Right ventricle myocardium superior (tissue), 1 donor: Measurements from ENCODE around the gene ITGB7. TPM values are rescaled to one million over a fixed set of nuclear protein-coding genes. Genes with fewer than 3 reads are reported as not detected.
"Not testable (repeated sequence)": the region's sequence is repeated elsewhere in the genome, so short reads cannot be mapped to it uniquely, and the experiment has no call there.

Source experiments
- ATAC-seq: fragments of 200-7000 bp; cut with Tn5 transposase; one replicate; pipeline ENCODE4 v1.9.1; 2020; ENCODE audit warnings: mild to moderate bottlenecking; ENCODE audit not compliant: poor library complexity
- DNase-seq: peaks from one replicate; pipeline ENCODE4 v3.0.0-alpha.2; 2020
- intact Hi-C: fragments of 100-400 bp; cut with DNase I; formaldehyde crosslinking; loops from one replicate; pipeline ENCODE4 v1.11.2; 2022
- total RNA-seq: library from RNA; stranded (reverse); fragmentation: NEBNext Ultra II Directional; extraction: Animal tissue kit (Norgen Biotek cat#: 25700); gene quantifications from one replicate; pipeline ENCODE4 v1.2.1, GENCODE V29; 2021
- donor health status: DM: no; HTN: yes; CAD: no; lungs with severe emphysema.

The ITGB7 gene
- total RNA-seq, 1 donor from 2014 or later = 0.97 TPM

- no peak for ATAC-seq
- intact Hi-C loops = no loop called here
- no peak for DNase-seq
Observed at GRCh38 chr12:53172352-53172751, 34.7 kb downstream of the ITGB7 start.

- intact Hi-C loops = no loop called here
- no peak for DNase-seq
- ATAC-seq = no peak
Observed at GRCh38 chr12:53171725-53172329, 35.2 kb downstream of the ITGB7 start.

GRCh38 chr12:53170876-53171724 lies 36.0 kb downstream of the ITGB7 start:
- intact Hi-C loops = no loop called here
- ATAC-seq = no peak
- DNase-seq = no peak

- intact Hi-C loops = no loop called here
- no peak for DNase-seq
- no peak for ATAC-seq
Observed at GRCh38 chr12:53170215-53170614, 36.8 kb downstream of the ITGB7 start.

GRCh38 chr12:53169644-53170043 lies 37.4 kb downstream of the ITGB7 start:
- ATAC-seq (no peak), DNase-seq (no peak)
- intact Hi-C loops = no loop called here

- ATAC-seq (no peak), DNase-seq (no peak)
- intact Hi-C loops = no loop called here
Observed at GRCh38 chr12:53166837-53167236, 40.2 kb downstream of the ITGB7 start.

- ATAC-seq, intact Hi-C loops: not testable (repeated sequence)
Observed at GRCh38 chr12:53163008-53163407, 44.0 kb downstream of the ITGB7 start.

GRCh38 chr12:53161119-53161911 lies 45.7 kb downstream of the ITGB7 start:
- DNase-seq (no peak), ATAC-seq (no peak)
- intact Hi-C loops = no loop called here

More at GRCh38 chr12:53163008-53163407, 44.0 kb downstream of the ITGB7 start:
- DNase-seq = not testable (repeated sequence)

GRCh38 chr12:53160673-53161072 lies 46.4 kb downstream of the ITGB7 start:
- ATAC-seq (no peak), DNase-seq (no peak)
- intact Hi-C loops = no loop called here

GRCh38 chr12:53160000-53160399 lies 47.1 kb downstream of the ITGB7 start:
- intact Hi-C loops = loop anchor here (1.0 kb wide), 1 partner anchor 37 kb away; no protein-coding TSS in a partner anchor
- DNase-seq = no peak
- ATAC-seq = no peak

- peak; percentile 87 for ATAC-seq
- intact Hi-C loops = loop anchor here (1.0 kb wide), 1 partner anchor 38 kb away; no protein-coding TSS in a partner anchor
- peak; percentile 91 for DNase-seq
Observed at GRCh38 chr12:53159195-53159839, 47.7 kb downstream of the ITGB7 start.

GRCh38 chr12:53152390-53152789 lies 54.7 kb downstream of the ITGB7 start:
- DNase-seq (no peak), ATAC-seq (no peak)
- intact Hi-C loops = no loop called here

- intact Hi-C loops = no loop called here
- DNase-seq (no peak), ATAC-seq (no peak)
Observed at GRCh38 chr12:53151039-53151438, 56.0 kb downstream of the ITGB7 start.

- no peak for ATAC-seq
- DNase-seq = no peak
- intact Hi-C loops = no loop called here
Observed at GRCh38 chr12:53147653-53148052, 59.4 kb downstream of the ITGB7 start.

GRCh38 chr12:53147181-53147580 lies 59.9 kb downstream of the ITGB7 start:
- no peak for ATAC-seq
- intact Hi-C loops = no loop called here

GRCh38 chr12:53145383-53146260 lies 61.4 kb downstream of the ITGB7 start:
- DNase-seq = no peak
- intact Hi-C loops = no loop called here
- ATAC-seq = no peak

More at GRCh38 chr12:53147181-53147580, 59.9 kb downstream of the ITGB7 start:
- no peak for DNase-seq

GRCh38 chr12:53143355-53143754 lies 63.7 kb downstream of the ITGB7 start:
- DNase-seq (no peak), ATAC-seq (no peak)
- intact Hi-C loops = no loop called here
